ENCODE measurements around the gene NECTIN4.
"Not testable (repeated sequence)": the region's sequence is repeated elsewhere in the genome, so short reads cannot be mapped to it uniquely, and the experiment has no call there.

The NECTIN4 gene

DNA sequence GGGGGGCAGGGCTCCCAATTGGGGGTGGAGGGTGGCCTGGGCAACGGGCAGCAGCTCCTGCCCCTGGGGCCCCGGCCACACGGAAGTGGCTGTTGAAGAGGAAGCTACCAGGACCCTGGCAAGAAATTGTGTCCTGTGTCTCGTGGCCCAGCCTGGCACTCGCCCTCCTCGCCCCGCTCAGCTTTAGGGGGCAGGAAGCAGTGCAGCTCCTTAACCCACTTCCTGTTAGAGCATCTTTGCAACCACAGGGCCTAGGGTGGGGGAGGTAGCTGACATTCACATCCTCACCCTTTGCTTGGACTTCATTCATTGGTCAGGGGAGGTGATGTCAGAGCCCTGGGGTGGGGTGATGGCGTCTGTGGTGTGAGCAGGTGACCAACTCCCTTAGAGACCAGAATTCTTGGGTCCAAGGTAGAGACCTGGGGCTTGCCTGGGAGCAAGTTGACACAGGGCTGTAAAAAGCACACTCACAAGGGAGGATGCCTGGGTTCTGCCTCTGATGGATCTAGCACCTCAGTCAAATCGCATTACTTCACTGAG, 19.6 kb downstream of the NECTIN4 start, which contains the start of gene ARHGAP30:
ARHGAP30 (minus strand) TSS at position 161 of the 540 bp plus-strand sequence. CDS start 267 bp downstream, outside the sequence.
- H3K27me3 Mint-ChIP-seq, result no peaks in the 10 kb centered on the region
- H3K4me1 Mint-ChIP-seq, result peaks cover 43% of the 10 kb centered on the region
- DNase-seq (ENCODE audit: low spot score in 2 of 2) (peak; percentile 67 to 80), ATAC-seq (ENCODE audit: low read depth) (peak; percentile 81)
- H3K27ac Mint-ChIP-seq, result peak within 1 kb of the TSS; percentile 95
- no peaks in the 10 kb centered on the region for H3K9me3 Mint-ChIP-seq
- H3K4me3 Mint-ChIP-seq, result peak within 1 kb of the TSS; percentile 98
- peaks cover 13% of the 10 kb centered on the region for H3K36me3 Mint-ChIP-seq

DNA sequence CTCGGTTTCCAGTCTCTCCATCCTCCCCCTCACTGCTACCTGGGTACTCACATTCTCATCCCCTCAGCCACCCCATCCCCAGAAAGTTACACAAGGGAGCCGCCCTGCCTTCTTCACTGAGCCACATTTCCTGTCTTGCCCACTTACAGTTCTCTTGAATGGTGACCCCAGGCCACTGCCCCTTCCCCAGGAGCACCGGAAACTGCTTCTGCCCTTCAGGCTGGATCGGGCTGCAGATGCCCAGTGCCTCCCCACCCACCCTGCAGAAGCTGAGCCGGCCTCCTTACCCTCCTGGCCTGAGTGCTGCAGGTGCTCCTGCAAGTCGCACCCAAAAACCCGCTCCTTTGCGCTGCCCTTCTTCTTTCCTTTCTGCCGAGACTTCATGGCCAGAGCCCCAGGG, 20.1 kb downstream of the NECTIN4 start:
- ATAC-seq (ENCODE audit: low read depth) (no peak), DNase-seq (ENCODE audit: low spot score in 2 of 2) (no peak)
- Mint-ChIP-seq H3K36me3 (peaks cover 17% of the 10 kb centered on the region), H3K27me3 (no peaks in the 10 kb centered on the region), H3K4me1 (peaks cover 49% of the 10 kb centered on the region), H3K27ac (peak overlapping the region; percentile 95), H3K9me3 (no peaks in the 10 kb centered on the region), H3K4me3 (peak overlapping the region; percentile 98)

DNA sequence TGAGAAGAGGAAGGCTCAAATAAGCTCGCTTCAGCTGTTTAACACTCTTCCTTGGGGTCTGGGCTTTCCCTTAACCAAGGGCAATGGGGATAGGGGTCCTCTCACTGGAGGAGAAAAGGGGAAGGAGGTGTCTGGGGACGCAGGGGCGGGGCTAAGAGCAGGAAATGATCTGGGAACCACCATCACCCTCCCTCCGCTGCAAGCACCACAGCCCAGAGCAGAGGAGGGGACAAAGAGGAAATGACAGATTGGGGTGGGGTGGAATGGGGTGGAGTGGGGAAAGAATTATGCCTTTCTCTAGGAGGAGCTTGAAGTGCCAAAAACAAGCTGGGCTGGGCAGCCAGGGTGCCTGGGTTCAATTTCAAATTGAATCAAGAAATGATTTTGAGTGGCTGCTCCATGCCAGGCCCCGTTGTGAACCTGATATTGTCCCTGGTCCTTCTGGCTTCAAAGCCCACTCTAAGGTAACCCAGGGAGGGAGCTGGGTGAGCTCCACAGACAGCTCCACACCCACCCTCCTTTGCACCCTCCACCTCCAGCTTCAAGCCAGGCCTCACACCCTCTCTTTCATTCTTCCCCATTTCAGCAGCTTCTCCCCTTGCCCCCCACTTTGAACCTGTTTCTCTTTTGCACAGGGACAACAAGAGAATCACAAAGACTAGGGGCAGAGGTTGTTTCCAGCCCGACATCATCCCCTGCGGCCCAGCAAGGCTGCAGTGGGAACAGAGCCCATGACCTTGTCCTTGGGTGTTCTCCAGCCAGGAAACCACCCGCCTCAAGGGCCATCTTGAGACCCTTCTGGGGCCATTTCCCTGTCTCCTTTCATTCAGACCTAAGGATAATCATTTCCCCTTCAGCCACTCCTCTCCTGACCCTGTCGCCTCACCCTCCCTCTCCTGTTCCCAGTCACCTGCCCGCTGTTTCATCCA, 20.8 kb downstream of the NECTIN4 start:
- no peaks in the 10 kb centered on the region for H3K27me3 Mint-ChIP-seq
- peaks cover 54% of the 10 kb centered on the region for H3K4me1 Mint-ChIP-seq
- ATAC-seq (ENCODE audit: low read depth), result peak; percentile 68
- peak; percentile 63 to 71 for DNase-seq (ENCODE audit: low spot score in 2 of 2)
- no peaks in the 10 kb centered on the region for H3K9me3 Mint-ChIP-seq
- peaks cover 19% of the 10 kb centered on the region for H3K36me3 Mint-ChIP-seq
- H3K4me3 Mint-ChIP-seq, result peak overlapping the region; percentile 98
- peak overlapping the region; percentile 95 for H3K27ac Mint-ChIP-seq

DNA sequence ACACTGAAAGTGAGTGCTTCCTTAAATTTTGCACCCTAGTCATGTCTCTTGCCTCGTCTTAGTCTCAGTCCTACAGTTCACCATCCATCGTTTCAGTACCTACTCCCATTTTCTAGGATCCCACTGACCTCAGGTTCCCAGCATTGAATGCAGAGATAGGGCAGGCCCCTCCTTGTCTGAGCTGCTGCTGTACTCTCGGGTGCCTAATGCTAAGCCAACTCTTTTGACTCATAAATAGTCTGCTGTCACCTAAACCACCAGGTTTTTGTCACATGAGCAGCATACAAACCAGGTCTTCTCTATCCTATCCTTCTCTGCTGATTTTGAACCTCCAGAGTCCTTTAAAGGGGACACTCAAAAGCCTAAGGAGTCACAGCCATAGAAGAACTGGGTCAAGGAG, 22.7 kb downstream of the NECTIN4 start:
- peak overlapping the region; percentile 95 for H3K27ac Mint-ChIP-seq
- DNase-seq (ENCODE audit: low spot score in 2 of 2), result no peak
- H3K4me1 Mint-ChIP-seq, result peaks cover 58% of the 10 kb centered on the region
- ATAC-seq (ENCODE audit: low read depth), result no peak
- no peaks in the 10 kb centered on the region for H3K9me3 Mint-ChIP-seq
- H3K36me3 Mint-ChIP-seq, result peaks cover 25% of the 10 kb centered on the region
- H3K4me3 Mint-ChIP-seq, result peak overlapping the region; percentile 98
- no peaks in the 10 kb centered on the region for H3K27me3 Mint-ChIP-seq

DNA sequence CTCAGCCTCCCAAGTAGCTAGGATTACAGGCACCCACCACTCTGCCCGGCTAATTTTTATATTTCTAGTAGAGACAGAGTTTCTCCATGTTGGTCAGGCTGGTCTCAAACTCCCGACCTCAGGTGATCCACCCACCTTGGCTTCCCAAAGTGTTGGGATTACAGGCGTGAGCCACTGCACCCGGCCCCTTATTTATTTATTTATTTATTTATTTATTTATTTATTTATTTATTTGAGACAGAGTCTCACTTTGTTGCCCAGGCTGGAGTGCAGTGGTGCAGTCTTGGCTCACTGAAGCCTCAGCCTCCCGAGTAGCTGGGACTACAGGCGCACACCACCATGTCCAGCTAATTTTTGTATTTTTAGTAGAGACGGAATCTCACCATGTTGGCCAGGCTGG, 23.7 kb downstream of the NECTIN4 start:
- H3K4me3 Mint-ChIP-seq, result not testable (repeated sequence)
- peaks cover 58% of the 10 kb centered on the region for H3K4me1 Mint-ChIP-seq
- H3K36me3 Mint-ChIP-seq, result peaks cover 27% of the 10 kb centered on the region

DNA sequence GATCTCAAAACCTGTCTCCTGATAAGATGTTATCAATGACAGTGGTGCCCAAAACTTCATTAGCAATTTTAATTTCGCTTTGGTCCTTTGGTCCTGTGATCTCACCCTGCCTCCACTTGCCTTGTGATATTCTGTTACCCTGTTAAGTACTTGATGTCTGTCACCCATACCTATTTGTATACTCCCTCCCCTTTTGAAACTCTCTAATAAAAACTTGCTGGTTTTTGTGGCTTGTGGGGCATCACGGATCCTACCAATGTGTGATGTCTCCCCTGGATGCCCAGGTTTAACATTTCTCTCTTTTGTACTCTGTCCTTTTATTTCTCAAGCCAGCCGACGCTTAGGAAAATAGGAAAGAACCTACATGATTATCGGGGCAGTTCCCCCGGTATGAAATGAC, 25.4 kb downstream of the NECTIN4 start:
- Mint-ChIP-seq H3K4me3 (peak overlapping the region; percentile 41), H3K27ac (peak overlapping the region; percentile 68), H3K4me1 (peaks cover 52% of the 10 kb centered on the region), H3K36me3 (peaks cover 30% of the 10 kb centered on the region)
- not testable (repeated sequence) for H3K9me3 Mint-ChIP-seq; H3K27me3 Mint-ChIP-seq; DNase-seq (ENCODE audit: low spot score in 2 of 2); ATAC-seq (ENCODE audit: low read depth)

More for the DNA sequence above, 23.7 kb downstream of the NECTIN4 start:
- H3K27ac Mint-ChIP-seq; H3K9me3 Mint-ChIP-seq; H3K27me3 Mint-ChIP-seq; DNase-seq (ENCODE audit: low spot score in 2 of 2); ATAC-seq (ENCODE audit: low read depth): not testable (repeated sequence)

DNA sequence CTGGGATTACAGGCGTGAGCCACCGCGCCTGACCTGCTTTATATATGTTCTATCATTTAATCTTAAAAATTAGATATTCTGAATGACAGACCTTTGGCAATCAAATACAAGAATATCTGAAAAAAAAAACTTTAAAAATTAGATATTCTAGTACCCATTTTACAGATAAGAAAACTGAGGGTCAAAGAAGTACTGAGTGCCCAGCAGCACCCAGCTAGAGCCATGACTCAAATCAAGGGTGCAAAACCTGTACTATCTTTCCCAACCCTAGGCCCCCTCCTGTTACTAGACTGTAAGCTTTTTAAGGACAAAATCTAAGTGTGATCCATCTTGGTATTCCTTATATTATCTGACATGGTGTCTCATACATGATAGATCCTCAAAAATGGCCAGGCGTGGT, 27.9 kb downstream of the NECTIN4 start:
- no peak for DNase-seq (ENCODE audit: low spot score in 2 of 2)
- no peak for ATAC-seq (ENCODE audit: low read depth)
- no peaks in the 10 kb centered on the region for H3K9me3 Mint-ChIP-seq
- no peak overlapping the region for H3K4me3 Mint-ChIP-seq
- peaks cover 26% of the 10 kb centered on the region for H3K36me3 Mint-ChIP-seq
- H3K4me1 Mint-ChIP-seq, result peaks cover 35% of the 10 kb centered on the region
- H3K27me3 Mint-ChIP-seq, result no peaks in the 10 kb centered on the region
- H3K27ac Mint-ChIP-seq, result no peak overlapping the region

DNA sequence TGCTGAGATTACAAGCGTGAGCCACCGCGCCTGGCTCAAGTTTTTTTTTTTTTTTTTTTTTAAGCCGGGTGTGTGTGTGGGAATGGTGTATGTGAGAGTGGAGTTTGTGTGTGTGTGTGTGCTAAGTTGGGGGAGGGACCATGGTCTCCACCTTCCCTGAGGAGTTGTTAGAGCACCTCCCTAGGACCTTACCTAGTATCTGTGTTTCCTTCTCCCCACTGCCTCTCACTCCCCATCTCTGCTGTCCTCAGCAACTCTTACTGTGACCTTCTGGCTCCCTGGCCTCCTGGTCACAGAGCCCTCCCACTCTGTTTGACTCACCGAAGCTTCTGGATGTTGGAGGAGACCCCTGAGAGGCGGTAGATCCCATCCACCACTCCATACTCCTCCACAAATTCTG, 30.1 kb downstream of the NECTIN4 start:
- Mint-ChIP-seq H3K4me3 (no peak overlapping the region), H3K4me1 (peaks cover 32% of the 10 kb centered on the region), H3K36me3 (peaks cover 28% of the 10 kb centered on the region), H3K27me3 (no peaks in the 10 kb centered on the region), H3K27ac (no peak overlapping the region), H3K9me3 (no peaks in the 10 kb centered on the region)
- ATAC-seq (ENCODE audit: low read depth), result no peak
- no peak for DNase-seq (ENCODE audit: low spot score in 2 of 2)

DNA sequence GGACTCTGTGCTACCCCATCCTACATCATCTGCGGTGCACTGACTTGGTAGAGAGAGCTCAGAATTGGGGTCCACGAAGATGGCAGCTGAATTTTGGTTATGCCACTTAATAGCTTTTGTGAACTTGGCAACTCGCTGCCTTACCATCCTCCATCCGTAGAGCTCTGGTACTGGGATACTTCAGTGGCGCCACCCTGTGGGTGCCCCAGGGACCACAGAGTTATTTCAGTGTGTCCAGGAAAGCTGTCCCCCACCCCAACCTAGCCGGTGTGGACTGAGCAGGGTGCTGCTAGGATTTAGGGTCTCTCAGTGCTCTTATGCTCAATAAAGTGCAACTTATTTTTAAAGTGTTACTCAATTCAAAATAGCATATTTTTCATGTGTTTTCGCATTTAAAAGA, 34.6 kb downstream of the NECTIN4 start:
- Mint-ChIP-seq H3K4me1 (peaks cover 12% of the 10 kb centered on the region), H3K4me3 (no peak overlapping the region), H3K27ac (no peak overlapping the region), H3K36me3 (peaks cover 35% of the 10 kb centered on the region), H3K27me3 (no peaks in the 10 kb centered on the region), H3K9me3 (no peaks in the 10 kb centered on the region)
- ATAC-seq (ENCODE audit: low read depth) (no peak), DNase-seq (ENCODE audit: low spot score in 2 of 2) (no peak)

DNA sequence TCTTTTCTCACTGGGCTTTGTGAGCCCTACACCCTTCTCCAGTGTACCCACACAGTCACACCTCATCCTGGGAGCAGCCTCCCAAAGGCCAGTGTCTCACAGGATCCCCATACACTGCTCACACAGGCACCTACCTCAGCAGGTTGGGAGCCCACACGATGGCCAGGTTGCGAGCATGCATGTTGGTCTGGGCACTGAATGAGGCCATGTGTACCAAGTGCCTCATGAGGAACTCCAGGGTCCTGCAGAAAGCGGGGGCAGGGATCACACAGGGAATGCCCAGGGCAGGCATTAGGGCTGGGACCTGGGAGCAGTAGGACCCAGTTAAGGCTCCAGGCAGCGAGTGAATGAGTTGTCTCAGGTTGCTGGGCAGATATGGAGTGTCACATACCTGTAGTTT, 35.1 kb downstream of the NECTIN4 start:
- Mint-ChIP-seq H3K9me3 (no peaks in the 10 kb centered on the region), H3K27ac (no peak overlapping the region), H3K4me1 (peaks cover 10% of the 10 kb centered on the region), H3K4me3 (no peak overlapping the region), H3K27me3 (no peaks in the 10 kb centered on the region), H3K36me3 (peaks cover 35% of the 10 kb centered on the region)
- DNase-seq (ENCODE audit: low spot score in 2 of 2) (no peak), ATAC-seq (ENCODE audit: low read depth) (no peak)

DNA sequence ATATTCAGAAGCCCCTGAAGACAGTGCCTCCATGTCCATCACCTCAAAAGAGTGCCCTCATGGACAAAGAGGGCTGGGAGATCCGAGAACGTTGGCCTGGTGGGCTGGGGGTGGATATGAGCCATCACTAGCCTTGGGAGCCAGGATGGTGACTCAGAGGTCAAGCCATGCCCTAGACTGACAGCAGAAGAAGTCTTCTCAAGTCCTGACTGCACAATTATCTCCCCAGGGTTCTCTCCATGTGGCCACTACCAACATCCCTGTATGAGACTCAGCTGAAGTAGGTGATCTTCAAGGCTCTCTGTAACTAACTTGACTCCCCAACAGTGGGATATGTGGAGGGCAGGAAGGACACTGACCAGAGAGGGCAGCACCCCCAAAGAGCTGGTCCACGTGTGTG, 36.5 kb downstream of the NECTIN4 start:
- peaks cover 44% of the 10 kb centered on the region for H3K36me3 Mint-ChIP-seq
- DNase-seq (ENCODE audit: low spot score in 2 of 2), result no peak
- peak overlapping the region; percentile 65 for H3K27ac Mint-ChIP-seq
- H3K4me3 Mint-ChIP-seq, result no peak overlapping the region
- no peak for ATAC-seq (ENCODE audit: low read depth)
- H3K9me3 Mint-ChIP-seq, result no peaks in the 10 kb centered on the region
- no peaks in the 10 kb centered on the region for H3K27me3 Mint-ChIP-seq
- H3K4me1 Mint-ChIP-seq, result peaks cover 19% of the 10 kb centered on the region

DNA sequence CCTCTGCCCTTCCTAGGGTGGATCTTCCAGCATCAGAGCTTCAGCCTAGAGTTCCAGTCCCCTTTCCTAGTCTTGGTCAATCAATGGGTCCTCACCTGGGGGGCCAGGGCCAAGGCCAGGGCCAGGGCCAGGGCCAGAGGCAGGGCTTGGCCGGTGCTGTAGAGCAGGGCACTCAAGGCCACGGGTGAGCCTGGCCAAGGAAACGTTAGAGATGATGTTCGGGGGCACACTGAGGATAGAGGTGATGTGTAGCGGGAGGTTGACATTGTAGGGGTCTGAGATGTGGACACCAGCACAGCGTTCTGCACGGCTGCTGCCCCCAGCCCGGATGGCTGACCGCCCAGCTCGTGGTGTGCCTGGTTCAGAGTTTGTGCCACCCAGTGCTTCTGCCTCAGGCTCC, 38.1 kb downstream of the NECTIN4 start:
- peaks cover 27% of the 10 kb centered on the region for H3K4me1 Mint-ChIP-seq
- no peaks in the 10 kb centered on the region for H3K27me3 Mint-ChIP-seq
- no peak for ATAC-seq (ENCODE audit: low read depth)
- H3K9me3 Mint-ChIP-seq, result no peaks in the 10 kb centered on the region
- no peak for DNase-seq (ENCODE audit: low spot score in 2 of 2)
- H3K4me3 Mint-ChIP-seq, result no peak overlapping the region
- peaks cover 38% of the 10 kb centered on the region for H3K36me3 Mint-ChIP-seq
- no peak overlapping the region for H3K27ac Mint-ChIP-seq

DNA sequence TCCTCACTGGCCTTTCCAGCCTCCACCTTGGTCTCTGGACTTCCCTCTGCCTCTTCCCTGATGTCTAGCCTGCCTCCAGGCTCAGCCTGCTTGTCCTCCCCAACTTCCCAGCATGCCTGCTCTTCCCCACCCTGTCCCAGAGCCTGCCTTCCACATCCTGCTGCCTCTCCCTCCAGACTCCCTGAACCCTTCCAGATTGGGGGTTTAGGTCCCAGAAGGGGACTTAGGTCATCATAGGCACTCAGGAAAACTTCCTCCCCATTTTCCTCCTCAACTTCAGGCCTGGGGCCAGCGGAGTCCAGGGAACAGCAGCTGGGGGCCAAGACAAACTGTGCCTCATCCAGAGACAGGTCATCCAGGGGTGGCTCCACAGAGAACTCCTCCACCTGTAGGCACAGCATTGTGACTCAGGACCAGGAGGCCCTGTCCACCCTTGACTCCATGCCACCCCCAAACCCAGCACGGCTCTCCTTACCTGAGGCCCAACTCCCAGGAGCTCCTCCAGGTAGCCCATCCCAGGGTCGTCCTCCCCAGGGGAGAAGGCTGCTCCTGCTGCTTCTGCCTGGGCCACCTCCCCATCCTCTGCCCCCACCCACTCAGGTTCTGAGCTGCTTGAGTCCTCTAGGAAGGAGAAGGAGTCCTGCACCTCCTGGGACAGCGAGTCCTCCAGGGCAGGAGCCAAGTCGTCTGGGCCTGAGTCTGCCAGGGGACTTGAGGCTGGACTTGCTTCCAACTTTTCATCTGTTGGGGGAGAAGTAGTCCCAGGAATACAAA, 40.2 kb downstream of the NECTIN4 start:
- Mint-ChIP-seq H3K36me3 (peaks cover 33% of the 10 kb centered on the region), H3K4me1 (peaks cover 25% of the 10 kb centered on the region), H3K4me3 (no peak overlapping the region), H3K9me3 (no peaks in the 10 kb centered on the region), H3K27ac (peak overlapping the region; percentile 97), H3K27me3 (no peaks in the 10 kb centered on the region)
- DNase-seq (ENCODE audit: low spot score in 2 of 2) (no peak), ATAC-seq (ENCODE audit: low read depth) (no peak)

Measured in memory B cell (primary cell).